Neuronal stem cell (in vitro differentiated cells): ENCODE results near the gene CDK11B.
A peak's percentile ranks its signal among the peaks of the same experiment; 100 is the strongest.

Experiments
- DNase-seq: peaks from one replicate; pipeline ENCODE4 v3.0.0-alpha.2; 2013; ENCODE audit warnings: low spot score
- H2AFZ ChIP-seq: one replicate; pipeline ENCODE4 v1.6.1; 2013; ENCODE audit warnings: mild to moderate bottlenecking, low read length, inconsistent platforms
- H2AK5ac ChIP-seq: 2 replicates; pipeline ENCODE4 v1.6.1; 2013; ENCODE audit warnings: low read depth, mild to moderate bottlenecking, inconsistent platforms, low read length, moderate library complexity, mixed read lengths
- H2BK120ac ChIP-seq: 2 replicates; pipeline ENCODE4 v1.6.1; 2013; ENCODE audit warnings: low read depth, mild to moderate bottlenecking, inconsistent platforms, low read length, moderate library complexity, mixed read lengths
- H2BK12ac ChIP-seq: one replicate; pipeline ENCODE4 v1.6.1; 2013; ENCODE audit warnings: low read length, inconsistent platforms
- H2BK15ac ChIP-seq: 2 replicates; pipeline ENCODE4 v1.6.1; 2013; ENCODE audit warnings: mild to moderate bottlenecking, low read length, inconsistent platforms, mixed read lengths
- H2BK5ac ChIP-seq: one replicate; pipeline ENCODE4 v1.6.1; 2013; ENCODE audit warnings: inconsistent platforms, mild to moderate bottlenecking, low read length, moderate library complexity
- H3K14ac ChIP-seq: one replicate; pipeline ENCODE4 v1.6.1; 2013; ENCODE audit warnings: low read length, inconsistent platforms
- H3K18ac ChIP-seq: 2 replicates; pipeline ENCODE4 v1.6.1; 2013; ENCODE audit warnings: low read length, inconsistent platforms
- H3K23ac ChIP-seq: 2 replicates; pipeline ENCODE4 v1.6.1; 2013; ENCODE audit warnings: low read depth, mild to moderate bottlenecking, mixed read lengths, low read length, inconsistent platforms; ENCODE audit not compliant: poor library complexity
- H3K27ac ChIP-seq: replicated peaks from 3 replicates; pipeline ENCODE4 v1.5.1; 2013; ENCODE audit warnings: low read length, inconsistent platforms
- H3K27me3 ChIP-seq, 3 experiments: 2 replicates each; pipeline ENCODE4 v1.6.1; 2013; ENCODE audit warnings: low read length in 3 of 3, mild to moderate bottlenecking in 2 of 3, inconsistent platforms in 1 of 3, low read depth in 1 of 3, mixed read lengths in 1 of 3, moderate library complexity in 1 of 3; ENCODE audit not compliant: control insufficient read depth in 3 of 3, insufficient read depth in 3 of 3
- H3K36me3 ChIP-seq, 2 donors: replicated peaks in 1 of 2; 2 replicates each; pipeline ENCODE4 v1.6.1; 2013; ENCODE audit warnings: low read length in 2 of 2; ENCODE audit not compliant: control insufficient read depth in 2 of 2, insufficient read depth in 2 of 2
- H3K4ac ChIP-seq: 2 replicates; pipeline ENCODE4 v1.6.1; 2013; ENCODE audit warnings: inconsistent platforms, mild to moderate bottlenecking, low read length, moderate library complexity
- H3K4me1 ChIP-seq, 2 donors: 1 replicate in 1 of 2; 2 replicates in 1 of 2; pipeline ENCODE4 v1.6.1; 2013; ENCODE audit warnings: low read length in 2 of 2, low read depth in 1 of 2; ENCODE audit not compliant: control insufficient read depth in 2 of 2, insufficient read depth in 1 of 2
- H3K4me2 ChIP-seq: one replicate; pipeline ENCODE4 v1.6.1; 2013; ENCODE audit warnings: mild to moderate bottlenecking, low read length, inconsistent platforms; ENCODE audit not compliant: insufficient read depth, poor library complexity, severe bottlenecking
- H3K4me3 ChIP-seq, 2 donors: 2 replicates each; pipeline ENCODE4 v1.5.1; 2013; ENCODE audit warnings: low read length in 2 of 2, mild to moderate bottlenecking in 2 of 2, inconsistent platforms in 1 of 2, moderate library complexity in 1 of 2
- H3K79me1 ChIP-seq: one replicate; pipeline ENCODE4 v1.6.1; 2013; ENCODE audit warnings: low read depth, mild to moderate bottlenecking, inconsistent platforms, low read length, moderate library complexity
- H3K9ac ChIP-seq: one replicate; pipeline ENCODE4 v1.6.1; 2013; ENCODE audit warnings: mild to moderate bottlenecking, low read depth, low read length, inconsistent platforms; ENCODE audit not compliant: poor library complexity
- H3K9me3 ChIP-seq, 2 donors: replicated peaks in 1 of 2; 2 replicates each; pipeline versions ENCODE3 to v1.6.1; 2013; ENCODE audit warnings: low read length in 2 of 2, mild to moderate bottlenecking in 2 of 2, inconsistent platforms in 1 of 2, low read depth in 1 of 2, mixed read lengths in 1 of 2, moderate library complexity in 1 of 2; ENCODE audit not compliant: control insufficient read depth in 2 of 2, insufficient read depth in 1 of 2
- H4K8ac ChIP-seq: one replicate; pipeline ENCODE4 v1.6.1; 2013; ENCODE audit warnings: low read depth, mild to moderate bottlenecking, inconsistent platforms, low read length, moderate library complexity
- H4K91ac ChIP-seq: one replicate; pipeline ENCODE4 v1.6.1; 2013; ENCODE audit warnings: low read length, low read depth, mild to moderate bottlenecking, inconsistent platforms; ENCODE audit not compliant: poor library complexity
- WGBS, 2 donors: extraction: QIAGEN DNeasy Blood & Tissue Kit; methylation state at CpG; one replicate each; pipeline ENCODE4 v1.1.7; 2013; ENCODE audit warnings: missing lambda C conversion rate in 2 of 2, mixed read lengths in 1 of 2; ENCODE audit not compliant: insufficient read length in 2 of 2, insufficient replicate concordance in 1 of 2; ENCODE audit errors: extremely low coverage in 2 of 2; 5-methylcytosine and 5-hydroxymethylcytosine counted together

The CDK11B gene

DNA sequence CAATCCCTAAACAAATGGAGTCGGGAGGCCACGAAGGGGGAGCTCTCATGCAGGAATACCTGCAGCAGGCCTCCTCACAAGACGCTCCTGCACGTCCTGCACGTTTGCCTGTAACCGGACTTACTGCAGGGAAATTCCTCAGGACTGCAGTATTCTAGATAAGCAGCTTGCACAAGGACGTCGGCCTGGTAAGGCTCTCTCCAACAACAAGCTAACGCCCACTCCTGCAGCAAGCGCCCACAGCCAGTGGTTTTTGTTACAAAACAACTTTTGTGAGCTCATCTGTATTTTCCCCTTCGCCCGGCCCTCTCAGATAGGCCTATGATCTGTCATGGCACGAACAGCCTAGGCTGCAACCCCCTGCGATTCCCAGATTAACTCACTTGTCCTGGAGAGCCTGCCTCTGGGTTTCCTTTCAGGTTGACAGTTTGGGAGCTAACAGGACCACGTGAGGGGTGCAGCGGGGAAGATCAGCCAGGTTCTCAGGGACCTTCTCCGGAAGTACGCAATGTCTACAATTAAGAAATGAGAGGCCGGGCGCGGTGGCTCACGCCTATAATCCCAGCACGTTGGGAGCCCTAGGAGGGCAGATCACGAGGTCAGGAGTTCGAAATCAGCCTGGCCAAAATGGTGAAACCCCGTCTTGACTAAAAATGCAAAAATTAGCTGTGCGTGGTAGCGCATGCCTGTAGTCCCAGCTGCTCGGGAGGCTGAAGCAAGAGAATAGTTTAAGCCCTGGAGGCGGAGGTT lies 44.4 kb downstream of the CDK11B start:
- H3K4me2 ChIP-seq = peak overlapping the region; percentile 93
- H3K9ac ChIP-seq = peak overlapping the region; percentile 51
- H3K79me1 ChIP-seq = peaks cover 19% of the 10 kb centered on the region
- peak overlapping the region; percentile 99 for H2AFZ ChIP-seq
- DNase-seq = no peak
- WGBS, 2 donors = no CpG with 5 or more reads among the region's 30 CpGs
- H4K91ac ChIP-seq = no peak overlapping the region
- H3K27ac ChIP-seq = peak overlapping the region; percentile 14
- no peak overlapping the region for H4K8ac ChIP-seq
- H2BK120ac ChIP-seq = no peak overlapping the region
- no peak overlapping the region for H2BK5ac ChIP-seq
- H3K27me3 ChIP-seq = no peaks in the 10 kb centered on the region
- H3K23ac ChIP-seq = no peak overlapping the region
- H3K14ac ChIP-seq = no peak overlapping the region
- no peak overlapping the region for H2AK5ac ChIP-seq
- H3K36me3 ChIP-seq = peaks cover 12 to 24% of the 10 kb centered on the region in 2 donors
- H2BK15ac ChIP-seq = no peak overlapping the region
- peak overlapping the region; percentile 88 to 100 for H3K4me3 ChIP-seq
- no peak overlapping the region for H2BK12ac ChIP-seq
- H3K4me1 ChIP-seq = peaks cover 11 to 21% of the 10 kb centered on the region in 2 donors
- no peaks in the 10 kb centered on the region for H3K9me3 ChIP-seq
- no peak overlapping the region for H3K18ac ChIP-seq
- H3K4ac ChIP-seq = no peak overlapping the region

DNA sequence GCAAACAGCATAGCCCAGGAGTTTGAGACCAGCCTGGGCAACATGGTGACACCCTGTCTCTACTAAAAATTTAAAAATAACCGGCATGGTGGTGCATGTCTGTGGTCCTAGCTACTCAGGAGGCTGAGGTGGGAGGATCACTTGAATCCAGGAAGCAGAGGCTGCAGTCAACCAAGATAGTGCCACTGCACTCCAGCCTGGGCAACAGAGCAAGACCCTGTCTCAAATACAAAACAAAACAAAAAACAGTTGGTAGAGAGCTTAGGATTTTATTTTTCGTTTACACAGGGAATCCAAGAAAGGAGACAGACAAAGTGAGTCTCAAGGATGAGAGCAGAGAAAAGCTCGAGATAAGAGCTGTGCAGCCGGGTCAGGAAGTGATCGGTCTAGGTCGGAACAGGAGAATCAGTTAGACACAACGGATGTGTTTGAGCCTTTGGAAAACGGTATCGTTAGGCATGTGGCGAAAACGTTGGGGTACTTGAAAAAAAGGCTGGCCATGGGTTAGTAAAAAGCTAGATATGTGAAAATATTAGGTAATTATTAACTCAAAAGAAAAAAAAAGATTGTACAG lies 45.2 kb downstream of the CDK11B start:
- H3K14ac ChIP-seq = no peak overlapping the region
- no peak overlapping the region for H2BK120ac ChIP-seq
- H2BK15ac ChIP-seq = no peak overlapping the region
- no peaks in the 10 kb centered on the region for H3K9me3 ChIP-seq
- peak overlapping the region; percentile 93 for H3K4me2 ChIP-seq
- no peak overlapping the region for H4K8ac ChIP-seq
- no peak overlapping the region for H3K23ac ChIP-seq
- no peak overlapping the region for H2BK5ac ChIP-seq
- H3K79me1 ChIP-seq = peaks cover 17% of the 10 kb centered on the region
- H3K4ac ChIP-seq = no peak overlapping the region
- H2BK12ac ChIP-seq = no peak overlapping the region
- H3K36me3 ChIP-seq = peaks cover 12 to 24% of the 10 kb centered on the region in 2 donors
- no CpG with 5 or more reads among the region's 11 CpGs for WGBS, 2 donors
- H2AK5ac ChIP-seq = no peak overlapping the region
- H4K91ac ChIP-seq = no peak overlapping the region
- H2AFZ ChIP-seq = no peak overlapping the region
- peaks cover 11 to 21% of the 10 kb centered on the region in 2 donors for H3K4me1 ChIP-seq
- no peak overlapping the region for H3K27ac ChIP-seq
- no peak overlapping the region for H3K9ac ChIP-seq
- no peak overlapping the region for H3K18ac ChIP-seq
- H3K4me3 ChIP-seq = peak overlapping the region in 1 of 2 donors; percentile 100
- H3K27me3 ChIP-seq = no peaks in the 10 kb centered on the region
- DNase-seq = no peak

DNA sequence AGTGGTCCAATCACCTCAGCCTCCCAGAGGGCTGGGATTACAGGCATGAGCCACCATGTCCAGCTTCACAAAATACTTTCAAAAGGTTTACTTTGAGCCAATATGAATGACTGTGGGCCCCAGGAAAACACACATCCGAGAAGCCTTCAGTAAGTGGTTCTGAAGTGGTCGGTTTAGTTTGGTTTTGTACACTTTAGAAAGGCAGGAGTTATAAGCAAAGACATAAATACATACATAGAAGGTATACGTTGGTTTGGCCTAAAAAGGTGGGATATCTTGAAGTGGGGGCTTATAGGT lies 46.8 kb downstream of the CDK11B start:
- Histone ChIP-seq H2BK12ac (no peak overlapping the region), H4K8ac (no peak overlapping the region), H3K4me1 (peaks cover 11 to 20% of the 10 kb centered on the region in 2 donors), H2AFZ (no peak overlapping the region), H3K14ac (no peak overlapping the region), H2BK120ac (no peak overlapping the region), H3K9me3 (no peaks in the 10 kb centered on the region), H3K27me3 (no peaks in the 10 kb centered on the region), H3K79me1 (peaks cover 12% of the 10 kb centered on the region), H3K36me3 (peaks cover 2 to 9% of the 10 kb centered on the region in 2 donors), H2BK5ac (no peak overlapping the region), H3K18ac (no peak overlapping the region), H3K4ac (no peak overlapping the region), H3K4me3 (no peak overlapping the region), H2BK15ac (no peak overlapping the region), H2AK5ac (no peak overlapping the region), H3K9ac (no peak overlapping the region), H3K23ac (no peak overlapping the region), H3K27ac (no peak overlapping the region), H4K91ac (no peak overlapping the region), H3K4me2 (no peak overlapping the region)
- no CpG with 5 or more reads among the region's 3 CpGs for WGBS, 2 donors
- DNase-seq = no peak

GRCh38 chr1:1610796-1611195 lies 48.0 kb downstream of the CDK11B start:
- Histone ChIP-seq H2BK15ac (no peak overlapping the region), H3K9ac (no peak overlapping the region), H4K91ac (no peak overlapping the region), H3K18ac (no peak overlapping the region), H3K27ac (no peak overlapping the region), H3K23ac (no peak overlapping the region), H3K4me2 (no peak overlapping the region), H3K27me3 (no peaks in the 10 kb centered on the region), H3K4me3 (no peak overlapping the region), H3K9me3 (no peaks in the 10 kb centered on the region), H2BK12ac (no peak overlapping the region), H3K14ac (no peak overlapping the region), H3K79me1 (peaks cover 6% of the 10 kb centered on the region), H4K8ac (no peak overlapping the region), H3K36me3 (peaks cover 0 to 8% of the 10 kb centered on the region in 2 donors), H2AK5ac (no peak overlapping the region), H2BK5ac (no peak overlapping the region), H2AFZ (no peak overlapping the region), H3K4ac (no peak overlapping the region), H3K4me1 (peaks cover 6 to 12% of the 10 kb centered on the region in 2 donors), H2BK120ac (no peak overlapping the region)
- no peak for DNase-seq
- WGBS, 2 donors = no CpG with 5 or more reads among the region's 9 CpGs
